ENCODE data around the gene PACSIN2. TPM values are rescaled to one million over a fixed set of nuclear protein-coding genes. Genes with fewer than 3 reads are reported as not detected.

PACSIN2 gene
- total and polyA plus RNA-seq, 2 experiments from 2014 or later, result 36.0 to 43.7 TPM

- Histone ChIP-seq H3K4me1 (ENCODE audit: insufficient read depth) (peaks cover 28% of the 10 kb centered on the region), H3K9me2 (ENCODE audit: insufficient read depth) (no peaks in the 10 kb centered on the region), H3K4me3 (no peak overlapping the region), H3K36me3 (ENCODE audit: low read depth) (peaks cover 65% of the 10 kb centered on the region), H2AFZ (no peak overlapping the region), H4K20me1 (ENCODE audit: insufficient read depth) (no peaks in the 10 kb centered on the region), H3K9me3 (ENCODE audit: low read depth) (no peaks in the 10 kb centered on the region), H3K4me2 (ENCODE audit: unreplicated experiment) (no peak overlapping the region), H3K79me2 (ENCODE audit: insufficient read depth) (peaks cover 36% of the 10 kb centered on the region), H3K27me3 (replicated peaks; ENCODE audit: insufficient read depth) (no peaks in the 10 kb centered on the region), H3K9ac (no peak overlapping the region), H3F3A (ENCODE audit: insufficient read depth) (peaks cover 54% of the 10 kb centered on the region), H3K27ac (0 out of 2 replicates have a peak overlapping the region, but pooled peaks have one; percentile 51)
- in situ Hi-C loops (cut with MboI), result no loop called here
- TF ChIP-seq EZH2phosphoT487 (IDR thresholded peaks at IDR 0.05; ENCODE audit: insufficient read depth, low read depth) (no peak), EZH2 (IDR thresholded peaks at IDR 0.05; ENCODE audit: insufficient read depth, poor library complexity, severe bottlenecking) (no peak)
- WGBS, 2 experiments (ENCODE audit: low coverage in 1 of 2, low lambda C conversion rate in 2 of 2, missing lambda C conversion rate in 2 of 2), result 89 to 94% methylated on average over 3 of the region's 3 CpGs
- DNase-seq, result no peak
These were observed 193.6 kb downstream of the PACSIN2 start for GRCh38 chr22:42821386-42821785.

GRCh38 chr22:42820045-42820763, 194.7 kb downstream of the PACSIN2 start:
- H3K79me2 ChIP-seq (ENCODE audit: insufficient read depth), result peaks cover 47% of the 10 kb centered on the region
- H3K9ac ChIP-seq, result peak overlapping the region; percentile 2; the same call in 1 of the 2 replicates
- H3K9me3 ChIP-seq (ENCODE audit: low read depth), result no peaks in the 10 kb centered on the region
- no peaks in the 10 kb centered on the region for H3K27me3 ChIP-seq (replicated peaks; ENCODE audit: insufficient read depth)
- H3K36me3 ChIP-seq (ENCODE audit: low read depth), result peaks cover 65% of the 10 kb centered on the region
- DNase-seq, result peak; percentile 87
- H3F3A ChIP-seq (ENCODE audit: insufficient read depth), result peaks cover 54% of the 10 kb centered on the region
- H3K4me2 ChIP-seq (ENCODE audit: unreplicated experiment), result peak overlapping the region; percentile 51
- H3K4me1 ChIP-seq (ENCODE audit: insufficient read depth), result peaks cover 28% of the 10 kb centered on the region
- TF ChIP-seq EZH2 (IDR thresholded peaks at IDR 0.05; ENCODE audit: insufficient read depth, poor library complexity, severe bottlenecking), result no peak
- no peak for TF ChIP-seq EZH2phosphoT487 (IDR thresholded peaks at IDR 0.05; ENCODE audit: insufficient read depth, low read depth)
- in situ Hi-C loops (cut with MboI), result no loop called here
- H3K4me3 ChIP-seq, result no peak overlapping the region
- H4K20me1 ChIP-seq (ENCODE audit: insufficient read depth), result no peaks in the 10 kb centered on the region
- H2AFZ ChIP-seq, result no peak overlapping the region
- WGBS, 2 experiments (ENCODE audit: low coverage in 1 of 2, low lambda C conversion rate in 2 of 2, missing lambda C conversion rate in 2 of 2), result 25 to 30% methylated on average over 9 of the region's 9 CpGs
- peak overlapping the region; percentile 51 for H3K27ac ChIP-seq
- H3K9me2 ChIP-seq (ENCODE audit: insufficient read depth), result no peaks in the 10 kb centered on the region

Other genes with a start within 250 kb of the PACSIN2 start
- 83.2 and 96.8 TPM in 2 replicates for gene ARFGAP3, start 157.9 kb downstream of the PACSIN2 start, total RNA-seq (2014; rRNA removed; shearing (Covaris generic))
- gene ARFGAP3, start 157.9 kb downstream of the PACSIN2 start, polyA plus RNA-seq (2016; fragmentation: Nextera tagmentation; extraction: Ambion mirVana), result 79.7 and 81.5 TPM in 2 replicates
- gene TTLL1, start 74.2 kb upstream of the PACSIN2 start, total RNA-seq (2014; rRNA removed; shearing (Covaris generic)), result 16.0 and 16.6 TPM in 2 replicates
- 18.5 and 18.8 TPM in 2 replicates for gene TTLL1, start 74.2 kb upstream of the PACSIN2 start, polyA plus RNA-seq (2016; fragmentation: Nextera tagmentation; extraction: Ambion mirVana)
- not detected in 2 replicates for gene BIK, start 95.6 kb upstream of the PACSIN2 start, total RNA-seq (2014; rRNA removed; shearing (Covaris generic))
- gene BIK, start 95.6 kb upstream of the PACSIN2 start, polyA plus RNA-seq (2016; fragmentation: Nextera tagmentation; extraction: Ambion mirVana), result not detected in 2 replicates
- 16.0 and 23.4 TPM in 2 replicates for gene MCAT, start 128.2 kb upstream of the PACSIN2 start, total RNA-seq (2014; rRNA removed; shearing (Covaris generic))
- gene MCAT, start 128.2 kb upstream of the PACSIN2 start, polyA plus RNA-seq (2016; fragmentation: Nextera tagmentation; extraction: Ambion mirVana), result 17.6 and 18.2 TPM in 2 replicates
- 760 and 970 TPM in 2 replicates for gene TSPO, start 136.4 kb upstream of the PACSIN2 start, total RNA-seq (2014; rRNA removed; shearing (Covaris generic))
- gene TSPO, start 136.4 kb upstream of the PACSIN2 start, polyA plus RNA-seq (2016; fragmentation: Nextera tagmentation; extraction: Ambion mirVana), result 896 and 938 TPM in 2 replicates
- 42.8 and 43.9 TPM in 2 replicates for gene TTLL12, start 172.0 kb upstream of the PACSIN2 start, total RNA-seq (2014; rRNA removed; shearing (Covaris generic))
- gene TTLL12, start 172.0 kb upstream of the PACSIN2 start, polyA plus RNA-seq (2016; fragmentation: Nextera tagmentation; extraction: Ambion mirVana), result 28.1 and 29.5 TPM in 2 replicates

Data from GM23248 (cell line).